NCI-H446 treated with DMSO at 0.1 percent for 48 hours (cell line): ENCODE results near the gene MRPS34.

Experiments used
- DNase-seq: peaks from one replicate; lab custom pipeline; 2025; lab: John Stamatoyannopoulos, UW

Gene MRPS34

DNA sequence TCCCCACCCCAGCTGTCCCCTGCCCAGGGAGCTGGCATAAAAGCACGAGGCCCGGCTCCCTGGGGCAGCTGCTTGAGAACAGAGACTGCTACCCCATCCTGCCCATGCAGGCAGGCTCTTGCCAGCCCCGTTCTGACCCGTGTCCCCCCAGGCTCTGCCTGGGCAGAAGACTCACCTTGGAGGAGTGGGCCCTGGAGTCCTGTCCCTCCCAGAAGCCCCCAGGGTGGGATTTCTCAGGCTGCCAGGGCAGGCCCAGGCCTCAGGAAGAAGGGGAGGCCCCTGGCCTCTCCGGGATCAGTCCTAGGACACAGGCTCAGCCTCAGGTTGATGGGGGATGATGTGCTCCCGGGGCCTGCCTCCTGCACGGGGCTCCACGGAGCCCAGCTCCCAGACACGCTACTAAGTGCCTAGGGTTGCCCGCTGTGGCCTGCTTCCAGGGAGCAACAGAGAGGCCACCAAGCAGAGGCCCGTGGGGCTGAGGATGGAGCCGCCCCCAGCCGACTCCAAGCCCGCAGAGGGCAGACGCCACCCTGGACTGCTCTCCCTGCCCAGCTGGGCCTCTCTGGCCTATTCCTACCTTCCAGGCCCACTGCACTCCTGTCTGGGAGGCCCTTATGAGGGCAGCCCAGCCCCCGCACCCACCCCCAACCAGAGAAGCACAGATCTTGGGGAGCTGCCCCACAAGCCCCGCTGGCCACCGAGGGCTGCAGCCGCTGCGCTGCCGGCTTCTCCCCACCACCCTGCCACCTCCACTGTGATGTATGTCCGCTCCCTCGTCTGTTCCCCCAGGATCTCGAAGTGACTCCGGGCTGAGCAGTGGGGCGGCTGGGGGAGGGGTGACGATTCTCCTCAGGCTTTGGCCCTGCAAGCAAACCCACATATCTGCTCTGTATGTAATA lies 3.3 kb downstream of the MRPS34 start:
- DNase-seq, result no peak

DNA sequence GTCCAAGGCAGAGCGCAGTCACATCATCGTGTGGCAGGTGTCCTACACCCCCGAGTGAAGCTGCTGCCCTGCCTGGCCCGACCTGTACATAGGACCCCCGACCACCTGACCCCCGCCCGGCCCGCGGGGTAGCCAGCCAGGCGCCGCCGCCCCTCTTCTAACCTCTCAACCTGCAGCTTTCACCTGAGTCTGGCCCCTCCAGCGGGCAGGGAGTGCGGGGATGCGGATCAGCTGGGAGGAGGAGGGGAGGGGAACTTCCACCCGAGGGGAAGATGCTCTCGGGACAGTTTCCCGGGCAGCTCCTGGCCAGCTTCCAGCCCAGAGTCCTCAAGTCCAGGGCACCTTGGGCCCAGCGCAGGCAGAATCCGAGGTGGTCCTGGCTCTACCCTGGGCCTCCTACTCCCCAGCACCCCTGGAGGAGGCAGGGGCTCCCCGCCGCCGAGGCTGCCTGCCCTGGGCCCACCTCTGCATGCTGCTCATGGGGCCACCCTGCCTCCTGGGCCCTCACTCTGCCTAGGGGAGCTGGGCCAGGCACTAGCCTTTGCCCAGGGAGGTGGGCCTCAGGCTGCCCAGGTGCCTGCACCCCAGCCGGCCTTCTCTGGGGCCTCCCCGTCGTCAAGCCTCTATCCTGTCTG lies 4.0 kb downstream of the MRPS34 start:
- DNase-seq, result no peak

DNA sequence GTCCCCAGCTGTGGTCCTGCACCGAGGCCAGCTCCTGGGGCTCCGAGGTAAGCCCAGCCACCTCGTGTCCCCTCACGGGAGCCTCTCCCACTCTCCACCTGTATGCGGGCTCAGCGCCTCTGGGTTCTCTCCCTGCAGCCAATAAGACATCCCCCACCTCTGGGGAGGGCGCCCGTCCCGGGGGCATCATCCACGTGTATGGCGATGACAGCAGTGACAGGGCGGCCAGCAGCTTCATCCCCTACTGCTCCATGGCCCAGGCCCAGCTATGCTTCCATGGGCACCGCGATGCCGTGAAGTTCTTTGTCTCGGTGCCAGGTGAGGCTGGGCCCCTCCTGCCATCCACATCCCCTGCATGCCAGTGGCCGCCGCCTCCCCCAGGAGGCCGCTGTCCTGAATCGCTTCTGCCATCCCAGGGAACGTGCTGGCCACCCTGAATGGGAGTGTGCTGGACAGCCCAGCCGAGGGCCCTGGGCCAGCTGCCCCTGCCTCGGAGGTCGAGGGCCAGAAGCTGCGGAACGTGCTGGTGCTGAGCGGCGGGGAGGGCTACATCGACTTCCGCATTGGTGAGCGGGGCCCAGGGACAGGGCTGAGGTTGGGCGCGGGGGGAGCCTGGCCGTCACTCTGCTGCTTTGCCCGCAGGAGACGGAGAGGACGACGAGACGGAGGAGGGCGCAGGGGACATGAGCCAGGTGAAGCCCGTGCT lies 4.7 kb downstream of the MRPS34 start:
- no peak for DNase-seq

DNA sequence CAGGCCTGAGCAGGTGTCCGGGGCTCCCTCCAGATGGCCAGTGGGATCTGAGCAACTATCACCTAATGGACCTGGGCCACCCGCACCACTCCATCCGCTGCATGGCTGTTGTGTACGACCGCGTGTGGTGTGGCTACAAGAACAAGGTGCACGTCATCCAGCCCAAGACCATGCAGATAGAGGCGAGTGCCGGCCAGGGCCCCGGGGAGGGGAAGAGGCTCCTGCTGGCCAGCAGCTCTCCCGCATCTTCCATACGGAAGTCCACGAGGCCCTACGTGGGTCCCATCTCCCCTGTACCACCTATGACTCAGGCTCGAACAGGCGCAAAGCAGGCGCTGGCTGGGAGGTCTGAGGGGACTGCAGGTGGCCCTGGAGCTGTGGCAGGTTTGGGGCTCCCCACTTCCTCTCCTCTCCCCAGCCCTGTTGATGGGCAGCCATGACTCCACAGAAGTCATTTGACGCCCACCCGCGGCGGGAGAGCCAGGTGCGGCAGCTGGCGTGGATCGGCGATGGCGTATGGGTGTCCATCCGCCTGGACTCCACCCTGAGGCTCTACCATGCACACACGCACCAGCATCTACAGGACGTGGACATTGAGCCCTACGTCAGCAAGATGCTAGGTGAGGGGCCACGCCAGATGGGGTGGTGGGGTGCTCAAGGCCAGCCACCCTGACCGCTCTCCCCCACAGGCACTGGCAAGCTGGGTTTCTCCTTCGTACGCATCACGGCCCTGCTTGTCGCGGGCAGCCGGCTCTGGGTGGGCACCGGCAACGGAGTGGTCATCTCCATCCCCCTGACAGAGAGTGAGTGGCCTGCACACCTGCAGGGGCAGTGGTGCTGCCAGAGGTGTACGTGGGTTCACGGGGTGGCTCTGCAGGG lies 5.6 kb downstream of the MRPS34 start:
- no peak for DNase-seq

DNA sequence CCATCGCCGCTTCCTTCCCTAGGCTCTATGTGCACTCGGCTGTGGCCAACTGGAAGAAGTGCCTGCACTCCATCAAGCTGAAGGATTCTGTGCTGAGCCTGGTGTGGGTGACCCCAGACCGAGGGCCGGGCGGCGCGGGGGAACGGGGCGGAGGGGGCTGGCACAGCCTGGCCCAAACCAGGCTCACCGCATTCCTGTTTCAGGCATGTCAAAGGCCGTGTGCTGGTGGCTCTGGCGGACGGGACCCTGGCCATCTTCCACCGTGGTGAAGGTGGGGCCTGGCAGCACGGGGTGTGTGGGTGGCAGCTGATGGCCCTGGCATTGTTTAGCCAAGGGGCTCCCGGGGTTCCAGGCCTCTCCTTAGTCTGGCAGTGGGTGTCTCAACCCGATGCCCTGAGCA lies 6.2 kb downstream of the MRPS34 start:
- DNase-seq, result no peak

DNA sequence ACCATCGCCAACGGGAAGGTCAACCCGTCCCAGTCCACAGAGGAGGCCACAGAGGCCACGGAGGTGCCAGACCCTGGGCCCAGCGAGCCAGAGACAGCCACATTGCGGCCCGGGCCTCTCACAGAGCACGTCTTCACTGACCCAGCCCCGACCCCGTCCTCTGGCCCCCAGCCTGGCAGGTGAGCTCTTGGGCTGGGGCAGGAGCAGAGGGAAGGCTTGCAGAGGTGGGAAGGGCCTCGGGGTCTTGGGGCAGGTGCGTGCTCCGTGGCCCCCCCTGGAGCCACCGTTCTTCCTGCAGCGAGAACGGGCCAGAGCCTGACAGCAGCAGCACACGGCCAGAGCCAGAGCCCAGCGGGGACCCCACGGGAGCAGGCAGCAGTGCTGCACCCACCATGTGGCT lies 6.7 kb downstream of the MRPS34 start:
- no peak for DNase-seq

DNA sequence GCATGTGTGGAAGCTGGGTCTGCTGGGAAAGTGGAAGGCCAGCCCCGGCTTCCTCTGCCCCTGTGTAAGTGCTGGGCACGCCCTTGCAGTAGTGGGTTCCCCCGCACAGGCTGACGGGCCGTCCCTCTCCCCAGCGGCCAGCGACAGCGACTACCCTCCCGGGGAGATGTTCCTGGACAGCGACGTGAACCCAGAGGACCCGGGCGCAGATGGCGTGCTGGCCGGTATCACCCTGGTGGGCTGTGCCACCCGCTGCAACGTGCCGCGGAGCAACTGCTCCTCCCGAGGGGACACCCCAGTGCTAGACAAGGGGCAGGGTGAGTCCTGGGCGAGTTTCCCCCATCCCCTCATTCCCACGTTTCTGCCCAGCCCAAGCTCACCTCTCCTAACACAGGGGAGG lies 7.1 kb downstream of the MRPS34 start:
- no peak for DNase-seq

DNA sequence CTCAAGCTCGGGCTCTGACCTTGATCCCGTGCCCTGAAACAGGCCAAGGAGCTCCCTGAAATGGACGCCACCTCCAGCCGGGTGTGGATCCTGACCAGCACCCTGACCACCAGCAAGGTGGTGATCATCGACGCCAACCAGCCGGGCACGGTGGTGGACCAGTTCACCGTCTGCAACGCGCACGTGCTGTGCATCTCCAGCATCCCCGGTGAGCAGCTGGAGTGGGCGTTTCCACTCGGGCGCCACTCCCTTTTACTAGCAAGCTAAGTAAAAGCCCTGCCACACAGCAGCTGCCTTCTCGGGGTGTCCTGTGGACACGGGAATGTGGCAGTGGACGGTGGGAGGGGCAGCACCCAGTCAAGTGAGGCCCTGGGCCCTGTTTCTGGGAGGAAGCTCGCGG lies 8.0 kb downstream of the MRPS34 start:
- no peak for DNase-seq

DNA sequence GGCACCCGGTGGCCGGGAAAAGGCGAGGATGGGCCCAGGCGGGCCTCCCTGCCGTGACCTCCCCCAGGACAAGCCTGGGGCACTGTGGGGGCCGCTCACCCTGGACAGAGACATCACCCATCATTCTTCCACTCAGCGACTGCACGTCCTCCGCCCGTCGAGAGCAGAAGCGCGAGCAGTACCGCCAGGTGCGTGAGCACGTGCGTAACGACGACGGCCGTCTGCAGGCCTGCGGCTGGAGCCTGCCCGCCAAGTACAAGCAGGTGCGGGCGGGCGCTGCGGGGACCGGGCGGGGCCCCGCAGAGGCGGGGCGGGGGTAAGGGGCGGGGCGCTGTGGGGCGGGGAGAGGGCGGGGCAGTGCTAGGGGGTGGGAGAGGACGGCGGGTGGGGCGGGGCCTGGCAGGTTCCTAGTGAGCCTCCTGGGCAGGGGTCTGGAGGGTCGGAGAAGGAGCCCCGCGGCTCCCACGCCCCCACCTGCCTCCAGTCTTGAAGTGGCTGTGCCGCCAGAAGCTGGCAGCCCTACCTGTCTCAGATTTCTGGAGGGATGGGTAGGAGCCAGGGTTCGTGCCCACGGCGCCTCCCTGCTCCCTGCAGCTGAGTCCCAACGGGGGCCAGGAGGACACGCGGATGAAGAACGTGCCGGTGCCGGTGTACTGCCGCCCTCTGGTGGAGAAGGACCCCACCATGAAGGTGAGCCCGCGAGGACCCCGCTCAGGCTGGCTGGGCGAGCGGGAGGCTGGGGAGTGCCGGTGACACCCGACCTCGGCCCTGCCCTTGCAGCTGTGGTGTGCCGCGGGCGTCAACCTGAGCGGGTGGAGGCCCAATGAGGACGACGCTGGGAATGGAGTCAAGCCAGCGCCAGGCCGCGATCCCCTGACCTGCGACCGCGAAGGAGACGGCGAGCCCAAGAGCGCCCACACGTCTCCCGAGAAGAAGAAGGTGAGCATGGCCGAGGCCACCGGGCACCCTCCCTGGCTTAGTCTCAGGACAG lies 9.1 kb downstream of the MRPS34 start:
- DNase-seq, result no peak

DNA sequence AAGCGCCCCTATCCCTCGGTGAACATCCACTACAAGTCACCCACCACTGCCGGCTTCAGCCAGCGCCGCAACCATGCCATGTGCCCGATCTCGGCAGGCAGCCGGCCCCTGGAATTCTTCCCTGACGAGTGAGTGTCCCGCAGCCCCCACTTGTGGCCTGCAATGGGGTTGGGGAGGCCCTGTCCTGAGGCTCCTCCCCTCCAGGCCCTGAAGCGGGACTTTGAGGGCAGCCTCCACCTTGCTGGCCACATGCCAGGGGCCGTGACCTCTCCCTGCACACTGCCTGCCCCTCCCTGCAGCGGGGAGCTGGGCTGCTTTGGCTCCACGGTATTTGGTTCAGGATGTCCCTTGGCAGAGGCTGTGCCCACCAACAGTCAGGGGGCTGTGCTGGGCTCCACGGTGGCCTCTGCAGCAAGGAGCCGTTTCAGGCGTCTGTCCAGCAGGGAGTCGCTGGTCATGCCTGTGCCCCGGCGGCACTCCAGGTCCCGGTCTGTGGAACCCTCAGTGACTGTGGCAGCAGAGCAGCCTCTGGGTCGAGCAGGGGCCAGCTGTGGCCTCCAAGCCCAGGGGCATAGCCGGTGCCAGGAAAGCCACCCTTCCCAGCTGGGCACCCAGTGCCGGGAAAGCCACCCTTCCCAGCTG lies 9.9 kb downstream of the MRPS34 start:
- no peak for DNase-seq

DNA sequence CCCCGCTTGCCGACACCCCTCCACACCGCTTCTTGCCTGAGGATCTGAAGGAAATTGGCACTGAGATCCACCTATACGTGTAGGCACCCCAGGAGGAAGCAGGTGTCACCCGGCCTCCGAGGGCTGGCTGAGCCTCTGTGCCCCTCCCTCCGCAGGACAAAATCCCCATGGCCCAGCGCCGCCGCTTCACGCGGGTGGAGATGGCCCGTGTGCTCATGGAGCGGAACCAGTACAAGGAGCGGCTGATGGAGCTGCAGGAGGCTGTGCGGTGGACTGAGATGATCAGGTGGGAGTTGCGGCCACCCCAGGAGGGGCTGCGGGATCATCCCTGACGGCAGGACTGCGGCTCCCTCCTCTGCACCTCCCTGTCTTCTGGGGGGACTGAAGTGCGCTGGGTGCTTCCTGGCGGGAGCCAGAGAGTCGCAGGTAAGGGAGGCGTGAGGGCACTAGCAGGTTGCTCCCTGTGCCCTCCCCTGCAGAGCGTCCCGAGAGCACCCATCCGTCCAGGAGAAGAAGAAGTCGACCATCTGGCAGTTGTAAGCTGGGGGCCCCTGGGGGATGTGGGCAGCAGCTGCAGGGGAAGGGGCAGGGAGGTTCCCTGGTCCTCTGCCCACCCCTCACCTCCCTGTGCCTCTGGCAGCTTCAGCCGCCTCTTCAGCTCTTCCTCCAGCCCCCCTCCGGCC lies 10.6 kb downstream of the MRPS34 start:
- no peak for DNase-seq

DNA sequence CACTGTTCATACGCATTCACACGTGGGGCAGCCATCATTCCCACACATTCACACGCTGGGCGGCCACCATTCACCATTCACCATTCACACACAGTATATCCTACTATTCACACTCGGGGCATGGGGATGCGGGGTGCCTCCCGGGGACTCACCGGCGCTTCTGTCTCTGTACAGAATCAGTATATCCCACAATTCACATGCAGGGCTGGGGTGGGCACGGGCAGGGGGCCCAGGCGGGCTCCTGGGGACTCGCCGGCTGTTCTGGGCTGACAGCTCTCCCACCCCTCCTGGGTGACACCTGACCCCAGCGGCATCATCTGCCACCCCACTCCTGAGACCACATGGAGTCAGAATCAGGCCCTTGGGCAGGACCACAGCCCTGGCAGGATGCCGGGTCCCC lies 11.2 kb downstream of the MRPS34 start:
- no peak for DNase-seq

DNA sequence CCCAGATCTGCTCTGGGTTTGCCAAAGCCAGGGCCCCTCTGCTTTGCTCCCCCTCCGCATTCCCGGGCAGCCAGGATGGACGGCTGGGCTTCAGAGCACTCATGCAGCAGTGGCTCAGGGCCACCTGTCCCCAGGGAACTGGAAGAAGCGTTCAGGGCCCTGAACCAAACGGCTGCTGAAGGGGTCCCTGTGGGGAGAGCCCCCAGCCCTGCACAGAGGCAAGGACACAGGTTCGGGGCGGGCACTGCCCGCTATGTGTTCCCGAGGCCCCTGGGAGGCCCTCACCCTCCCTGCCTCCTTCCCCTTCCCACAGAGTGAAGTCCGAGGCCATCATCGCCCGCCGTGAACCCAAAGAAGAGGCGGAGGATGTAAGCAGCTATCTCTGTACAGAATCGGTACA lies 12.0 kb downstream of the MRPS34 start:
- no peak for DNase-seq

DNA sequence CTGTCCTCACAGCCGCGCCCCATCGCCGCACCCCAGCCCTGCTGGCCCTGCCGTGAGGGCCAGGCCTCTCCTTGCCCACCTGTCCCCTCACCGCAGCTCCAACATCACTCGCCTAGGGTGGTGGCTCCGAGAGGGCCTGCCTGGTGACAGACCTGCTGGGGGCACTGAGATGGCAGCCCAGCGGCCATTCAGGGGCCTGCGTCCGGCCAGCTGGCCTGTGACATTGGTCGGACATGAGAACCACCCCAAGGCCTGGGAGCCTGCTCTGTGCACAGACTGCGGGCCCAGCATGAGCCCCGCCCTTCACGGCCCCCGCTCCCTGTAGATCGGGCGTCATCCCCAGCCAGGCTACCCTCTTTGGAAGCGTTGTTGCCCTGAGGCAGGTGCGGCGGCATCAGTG lies 13.4 kb downstream of the MRPS34 start:
- no peak for DNase-seq

DNA sequence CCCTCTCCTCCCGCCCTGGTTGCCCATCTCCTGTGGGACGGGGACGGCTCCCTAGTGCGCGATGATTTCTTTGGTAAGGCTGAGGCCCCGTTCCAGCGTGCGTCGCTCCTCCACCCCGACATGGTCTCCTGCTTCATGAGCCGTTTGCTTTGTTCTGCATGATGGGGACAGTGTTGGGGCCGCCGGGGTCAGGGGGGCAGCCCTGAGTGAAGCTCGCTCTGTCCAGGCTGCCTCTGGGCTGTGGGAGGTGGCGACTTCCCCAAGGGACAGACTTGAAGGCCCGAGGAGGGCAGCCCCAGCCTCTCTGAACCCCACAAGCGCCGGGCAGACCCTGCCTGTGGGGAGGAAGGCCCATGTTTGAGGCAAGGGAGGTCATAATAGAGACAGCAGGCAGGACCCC lies 14.0 kb downstream of the MRPS34 start:
- DNase-seq, result no peak

DNA sequence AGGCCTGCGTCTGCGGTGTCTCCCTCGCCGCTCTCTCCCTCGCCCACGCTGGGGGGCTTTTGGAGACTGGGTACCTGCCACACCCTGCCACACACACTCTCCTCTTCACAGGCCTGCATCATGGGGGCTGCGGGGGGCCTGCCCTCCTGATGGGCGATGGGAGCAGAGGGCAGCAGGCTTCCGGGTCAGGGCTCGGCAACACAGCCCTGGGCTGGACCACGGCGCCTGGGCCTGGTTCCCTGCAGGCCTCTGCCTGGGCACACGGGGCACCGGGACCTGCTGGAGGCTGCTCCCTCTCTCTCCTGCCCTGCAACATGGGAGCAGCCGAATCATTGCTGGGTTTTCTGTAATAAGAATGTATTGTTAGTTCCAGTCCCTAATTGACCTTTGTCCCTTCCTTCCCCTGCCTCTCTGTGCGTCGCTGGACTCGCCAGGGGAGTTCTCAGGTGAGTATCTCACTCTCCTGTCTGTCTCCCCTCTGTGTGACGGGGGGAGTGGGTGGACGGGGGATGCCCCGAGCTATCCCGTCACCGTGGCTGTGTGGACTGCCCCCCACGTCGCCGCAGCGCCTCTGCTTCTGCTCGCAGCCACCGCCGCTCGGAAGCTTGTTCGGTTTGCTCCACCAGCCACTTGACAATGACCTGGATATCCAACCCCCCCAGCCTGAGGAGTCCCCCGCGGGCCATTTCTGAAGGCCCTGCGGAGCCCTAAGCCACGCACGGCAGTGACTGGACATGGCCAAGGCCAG lies 15.0 kb downstream of the MRPS34 start:
- DNase-seq, result no peak

DNA sequence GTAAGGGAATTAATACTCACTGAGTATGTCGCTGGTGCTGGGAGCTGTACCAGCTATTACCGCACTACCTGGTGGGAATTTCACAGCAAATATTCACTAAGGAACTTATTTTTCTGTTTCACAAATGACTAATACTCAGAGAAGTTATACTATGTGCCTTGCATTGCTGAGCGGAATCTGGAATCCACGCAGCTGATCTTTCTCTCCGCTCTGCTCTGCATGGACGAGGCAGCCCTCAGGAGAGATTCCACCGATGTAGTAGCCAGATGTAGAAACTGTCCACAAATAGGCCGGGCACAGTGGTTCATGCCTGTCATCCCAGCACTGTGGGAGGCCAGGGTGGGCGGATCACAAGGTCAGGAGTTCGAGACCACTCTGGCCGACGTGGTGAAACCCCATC lies 18.7 kb downstream of the MRPS34 start:
- DNase-seq, result no peak

DNA sequence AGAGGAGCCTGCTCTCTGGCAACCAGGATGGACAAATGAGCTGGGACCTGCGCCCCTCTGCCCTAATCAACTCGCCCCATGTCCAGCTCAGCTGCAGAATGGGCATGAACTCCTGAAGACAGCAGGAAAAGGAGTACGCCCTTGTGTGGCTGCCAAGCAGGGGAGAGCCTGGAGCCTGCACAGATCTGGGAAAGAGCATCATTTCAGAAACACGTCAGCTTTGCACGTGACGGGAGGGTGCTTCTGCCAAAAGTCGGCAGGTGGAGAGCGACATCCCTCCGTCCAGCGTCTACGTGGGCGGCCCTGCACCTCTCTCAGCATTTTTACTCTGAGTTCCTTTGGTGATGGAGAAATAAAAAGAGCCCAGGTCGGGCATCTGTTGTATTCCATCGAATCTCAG lies 20.1 kb downstream of the MRPS34 start:
- no peak for DNase-seq

DNA sequence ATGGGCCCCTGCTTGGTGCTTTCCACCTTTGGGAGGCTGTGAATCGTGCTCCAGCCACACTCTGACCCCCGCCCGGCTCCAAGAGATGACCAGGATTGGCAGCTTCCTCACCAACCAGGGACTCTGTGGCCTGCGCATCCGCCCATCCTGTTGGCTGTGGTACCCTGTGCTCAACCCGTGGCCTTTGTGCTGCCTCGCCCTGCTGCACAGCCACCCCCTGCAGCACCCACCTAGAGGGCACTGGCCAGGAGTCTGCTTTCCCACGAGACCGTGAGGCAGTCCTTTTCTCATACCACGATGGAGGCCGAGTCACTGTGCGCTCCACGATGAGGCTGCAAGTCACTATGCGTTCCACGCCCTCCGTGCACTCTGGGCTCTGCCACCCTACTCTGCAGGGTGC lies 21.0 kb downstream of the MRPS34 start:
- DNase-seq, result no peak
